Neural crest cell (in vitro differentiated cells): ENCODE results near the gene PALD1. TPM values are rescaled to one million over a fixed set of nuclear protein-coding genes. Genes with fewer than 3 reads are reported as not detected.

Experiments used
- DNase-seq: peaks from one replicate; pipeline ENCODE4 v3.0.0; 2021; ENCODE audit warnings: low read depth, mixed read lengths, low spot score
- H3K27ac Mint-ChIP-seq: one replicate; pipeline ENCODE4 v1.8.0; 2021; ENCODE audit warnings: mild to moderate bottlenecking, mixed read lengths; ENCODE audit not compliant: unreplicated experiment
- H3K27me3 Mint-ChIP-seq: 2 replicates; pipeline ENCODE4 v1.8.0; 2021; ENCODE audit warnings: low read depth, mild to moderate bottlenecking, mixed read lengths
- H3K36me3 Mint-ChIP-seq: 2 replicates; pipeline ENCODE4 v1.8.0; 2021; ENCODE audit warnings: low read depth, mild to moderate bottlenecking, mixed read lengths
- H3K4me1 Mint-ChIP-seq: 2 replicates; pipeline ENCODE4 v1.8.0; 2021; ENCODE audit warnings: mixed read lengths
- H3K4me3 Mint-ChIP-seq: one replicate; pipeline ENCODE4 v1.8.0; 2021; ENCODE audit warnings: mild to moderate bottlenecking, mixed read lengths
- H3K9me3 Mint-ChIP-seq: 2 replicates; pipeline ENCODE4 v1.8.0; 2021; ENCODE audit warnings: mixed read lengths
- CTCF ChIP-seq: fragments of 200-600 bp; sonication (generic); conservative IDR thresholded peaks from 2 replicates; pipeline ENCODE4 v1.5.0; 2021; ENCODE audit warnings: antibody characterized with exemption, mild to moderate bottlenecking
- total RNA-seq: library from RNA; stranded (reverse); gene quantifications from 2 replicates; pipeline ENCODE4 v1.2.1, GENCODE V29; 2021

The PALD1 gene
- total RNA-seq, 1 donor from 2014 or later = 14.3 TPM

- H3K4me3 Mint-ChIP-seq = no peak overlapping the region
- TF ChIP-seq CTCF = no peak
- no peaks in the 10 kb centered on the region for H3K27me3 Mint-ChIP-seq
- no peaks in the 10 kb centered on the region for H3K9me3 Mint-ChIP-seq
- H3K27ac Mint-ChIP-seq = no peak overlapping the region
- H3K4me1 Mint-ChIP-seq = peaks cover 9% of the 10 kb centered on the region
- DNase-seq = no peak
- H3K36me3 Mint-ChIP-seq = no peaks in the 10 kb centered on the region
These were observed 51.7 kb downstream of the PALD1 start for GRCh38 chr10:70530315-70530714.

DNA sequence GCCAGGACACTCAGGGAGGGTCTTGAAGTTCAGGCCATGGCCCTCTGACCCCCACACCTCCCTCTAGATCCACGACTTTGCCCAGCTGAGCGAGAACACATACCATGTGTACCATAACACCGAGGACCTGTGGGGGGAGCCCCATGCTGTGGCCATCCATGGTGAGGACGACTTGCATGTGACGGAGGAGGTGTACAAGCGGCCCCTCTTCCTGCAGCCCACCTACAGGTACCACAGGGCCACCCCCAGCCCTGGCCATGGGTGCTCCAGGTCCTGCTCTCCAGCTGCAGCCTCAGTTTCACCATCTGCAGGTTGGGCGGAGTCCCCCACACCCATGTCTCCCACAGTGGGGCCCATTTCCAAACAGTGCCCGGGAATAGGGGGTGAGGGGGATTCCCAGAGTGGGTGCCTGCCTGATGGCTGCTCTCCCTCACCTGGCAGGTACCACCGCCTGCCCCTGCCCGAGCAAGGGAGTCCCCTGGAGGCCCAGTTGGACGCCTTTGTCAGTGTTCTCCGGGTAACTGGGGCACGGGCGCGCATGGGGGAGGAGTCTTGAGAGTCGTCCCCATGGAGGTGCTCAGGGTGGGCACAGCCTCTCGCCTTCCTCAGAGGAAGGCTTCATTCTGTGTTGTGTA is 54.1 kb downstream of the PALD1 start:
- Mint-ChIP-seq H3K4me1 (peaks cover 15% of the 10 kb centered on the region), H3K4me3 (no peak overlapping the region), H3K9me3 (no peaks in the 10 kb centered on the region), H3K36me3 (no peaks in the 10 kb centered on the region), H3K27ac (no peak overlapping the region), H3K27me3 (no peaks in the 10 kb centered on the region)
- no peak for TF ChIP-seq CTCF
- no peak for DNase-seq

- DNase-seq = no peak
- Mint-ChIP-seq H3K4me3 (no peak overlapping the region), H3K36me3 (no peaks in the 10 kb centered on the region), H3K27ac (no peak overlapping the region), H3K27me3 (no peaks in the 10 kb centered on the region), H3K4me1 (peaks cover 15% of the 10 kb centered on the region), H3K9me3 (no peaks in the 10 kb centered on the region)
- no peak for TF ChIP-seq CTCF
These were observed 54.6 kb downstream of the PALD1 start for GRCh38 chr10:70533189-70533558.

DNA sequence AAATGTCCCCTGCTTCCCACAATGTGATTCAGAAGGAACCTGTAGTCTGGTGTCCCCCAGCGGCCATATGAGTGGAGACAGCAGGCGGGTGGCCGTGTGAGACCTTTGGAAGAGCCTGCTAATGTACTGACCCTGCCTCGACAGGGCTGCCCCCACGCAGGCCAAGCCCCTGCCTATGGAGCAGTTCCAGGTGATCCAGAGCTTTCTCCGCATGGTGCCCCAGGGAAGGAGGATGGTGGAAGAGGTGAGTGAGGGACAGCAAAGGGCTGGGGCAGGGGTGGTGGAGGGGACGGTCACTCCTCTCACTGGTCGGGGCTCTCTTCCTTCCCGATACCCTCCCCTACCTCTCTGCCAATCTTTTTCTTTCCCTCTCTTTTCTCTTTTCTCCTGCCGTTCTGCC is 55.7 kb downstream of the PALD1 start:
- no peaks in the 10 kb centered on the region for H3K36me3 Mint-ChIP-seq
- H3K9me3 Mint-ChIP-seq = no peaks in the 10 kb centered on the region
- H3K4me3 Mint-ChIP-seq = no peak overlapping the region
- no peak for DNase-seq
- TF ChIP-seq CTCF = no peak
- peaks cover 10% of the 10 kb centered on the region for H3K4me1 Mint-ChIP-seq
- H3K27me3 Mint-ChIP-seq = no peaks in the 10 kb centered on the region
- H3K27ac Mint-ChIP-seq = no peak overlapping the region

GRCh38 chr10:70535001-70535400 is 56.4 kb downstream of the PALD1 start:
- DNase-seq = no peak
- no peak overlapping the region for H3K4me3 Mint-ChIP-seq
- H3K4me1 Mint-ChIP-seq = peaks cover 13% of the 10 kb centered on the region
- H3K27me3 Mint-ChIP-seq = no peaks in the 10 kb centered on the region
- no peak overlapping the region for H3K27ac Mint-ChIP-seq
- H3K36me3 Mint-ChIP-seq = no peaks in the 10 kb centered on the region
- no peak for TF ChIP-seq CTCF
- H3K9me3 Mint-ChIP-seq = no peaks in the 10 kb centered on the region
